Ectodermal cell (in vitro differentiated cells): ENCODE results near the gene PLB1.

Experiments used
- H3K27ac ChIP-seq: 2 replicates; pipeline ENCODE4 v1.7.0; 2013; ENCODE audit warnings: mild to moderate bottlenecking, low read depth, low read length; ENCODE audit not compliant: insufficient read depth, poor library complexity, severe bottlenecking
- H3K27me3 ChIP-seq: 2 replicates; pipeline ENCODE4 v1.7.0; 2013; ENCODE audit warnings: mild to moderate bottlenecking, low read length; ENCODE audit not compliant: insufficient read depth, control insufficient read depth, poor library complexity, severe bottlenecking
- H3K36me3 ChIP-seq: one replicate; pipeline ENCODE4 v1.7.0; 2013; ENCODE audit warnings: low read length; ENCODE audit not compliant: control insufficient read depth, insufficient read depth
- H3K4me1 ChIP-seq: one replicate; pipeline ENCODE4 v1.7.0; 2013; ENCODE audit warnings: low read length; ENCODE audit not compliant: control insufficient read depth, insufficient read depth
- H3K4me3 ChIP-seq: 2 replicates; pipeline ENCODE4 v1.7.0; 2013; ENCODE audit warnings: low read depth, low read length, control low read depth; ENCODE audit not compliant: insufficient read depth
- H3K9me3 ChIP-seq: 2 replicates; pipeline ENCODE4 v1.7.0; 2013; ENCODE audit warnings: mild to moderate bottlenecking, low read length, moderate library complexity; ENCODE audit not compliant: control insufficient read depth
- WGBS, 2 experiments: methylation state at CpG; one replicate each; pipeline ENCODE4 v1.1.7; 2013; ENCODE audit warnings: missing lambda C conversion rate in 2 of 2; 5-methylcytosine and 5-hydroxymethylcytosine counted together

PLB1 gene

GRCh38 chr2:28568533-28568932, 72.7 kb downstream of the PLB1 start:
- Histone ChIP-seq H3K4me1 (no peaks in the 10 kb centered on the region), H3K9me3 (no peaks in the 10 kb centered on the region), H3K36me3 (no peaks in the 10 kb centered on the region), H3K27ac (no peak overlapping the region), H3K4me3 (no peak overlapping the region), H3K27me3 (peaks cover 11% of the 10 kb centered on the region)
- WGBS, 2 experiments = 72 to 74% methylated on average over 5 of the region's 5 CpGs

- peaks cover 11% of the 10 kb centered on the region for H3K27me3 ChIP-seq
- H3K36me3 ChIP-seq = no peaks in the 10 kb centered on the region
- no peaks in the 10 kb centered on the region for H3K9me3 ChIP-seq
- no peaks in the 10 kb centered on the region for H3K4me1 ChIP-seq
- H3K4me3 ChIP-seq = no peak overlapping the region
- no peak overlapping the region for H3K27ac ChIP-seq
- WGBS, 2 experiments = 78 to 79% methylated on average over 6 of the region's 6 CpGs
Observed at GRCh38 chr2:28570431-28570830, 74.6 kb downstream of the PLB1 start.

GRCh38 chr2:28576714-28577113, 80.9 kb downstream of the PLB1 start:
- Histone ChIP-seq H3K27me3 (no peaks in the 10 kb centered on the region), H3K27ac (no peak overlapping the region), H3K4me1 (no peaks in the 10 kb centered on the region), H3K4me3 (no peak overlapping the region), H3K9me3 (no peaks in the 10 kb centered on the region), H3K36me3 (no peaks in the 10 kb centered on the region)
- 96 to 97% methylated on average over 5 of the region's 5 CpGs for WGBS, 2 experiments

GRCh38 chr2:28577791-28578680, 82.2 kb downstream of the PLB1 start:
- Histone ChIP-seq H3K27ac (no peak overlapping the region), H3K4me3 (no peak overlapping the region), H3K4me1 (peaks cover 3% of the 10 kb centered on the region), H3K36me3 (no peaks in the 10 kb centered on the region), H3K27me3 (no peaks in the 10 kb centered on the region), H3K9me3 (no peaks in the 10 kb centered on the region)
- 84 to 89% methylated on average over 16 of the region's 16 CpGs for WGBS, 2 experiments

- no peaks in the 10 kb centered on the region for H3K27me3 ChIP-seq
- 89 to 96% methylated on average over 2 of the region's 2 CpGs for WGBS, 2 experiments
- H3K4me1 ChIP-seq = peaks cover 3% of the 10 kb centered on the region
Observed at GRCh38 chr2:28578774-28579173, 82.9 kb downstream of the PLB1 start.

GRCh38 chr2:28579606-28580005, 83.7 kb downstream of the PLB1 start:
- no peaks in the 10 kb centered on the region for H3K9me3 ChIP-seq
- H3K27me3 ChIP-seq = no peaks in the 10 kb centered on the region
- H3K36me3 ChIP-seq = no peaks in the 10 kb centered on the region
- H3K4me1 ChIP-seq = peaks cover 3% of the 10 kb centered on the region
- WGBS, 2 experiments = 86 to 92% methylated on average over 3 of the region's 3 CpGs
- H3K27ac ChIP-seq = no peak overlapping the region
- H3K4me3 ChIP-seq = no peak overlapping the region

More at GRCh38 chr2:28578774-28579173, 82.9 kb downstream of the PLB1 start:
- Histone ChIP-seq H3K36me3 (no peaks in the 10 kb centered on the region), H3K4me3 (no peak overlapping the region), H3K27ac (no peak overlapping the region), H3K9me3 (no peaks in the 10 kb centered on the region)

GRCh38 chr2:28580078-28580477, 84.2 kb downstream of the PLB1 start:
- H3K4me1 ChIP-seq = peaks cover 3% of the 10 kb centered on the region
- H3K27ac ChIP-seq = no peak overlapping the region
- no peak overlapping the region for H3K4me3 ChIP-seq
- no peaks in the 10 kb centered on the region for H3K27me3 ChIP-seq
- H3K9me3 ChIP-seq = no peaks in the 10 kb centered on the region
- WGBS, 2 experiments = 92 to 94% methylated on average over 5 of the region's 5 CpGs
- no peaks in the 10 kb centered on the region for H3K36me3 ChIP-seq

GRCh38 chr2:28581312-28581711, 85.5 kb downstream of the PLB1 start:
- 94 to 95% methylated on average over 3 of the region's 4 CpGs for WGBS, 2 experiments
- Histone ChIP-seq H3K27me3 (no peaks in the 10 kb centered on the region), H3K27ac (no peak overlapping the region), H3K36me3 (no peaks in the 10 kb centered on the region), H3K4me3 (no peak overlapping the region), H3K9me3 (no peaks in the 10 kb centered on the region), H3K4me1 (peaks cover 3% of the 10 kb centered on the region)

GRCh38 chr2:28582152-28582551, 86.3 kb downstream of the PLB1 start:
- Histone ChIP-seq H3K36me3 (no peaks in the 10 kb centered on the region), H3K27me3 (no peaks in the 10 kb centered on the region), H3K4me3 (no peak overlapping the region), H3K4me1 (peaks cover 3% of the 10 kb centered on the region), H3K9me3 (no peaks in the 10 kb centered on the region), H3K27ac (no peak overlapping the region)
- 83 to 85% methylated on average over 6 of the region's 6 CpGs for WGBS, 2 experiments

- Histone ChIP-seq H3K4me3 (no peak overlapping the region), H3K27ac (no peak overlapping the region), H3K9me3 (no peaks in the 10 kb centered on the region), H3K36me3 (no peaks in the 10 kb centered on the region), H3K4me1 (peaks cover 3% of the 10 kb centered on the region), H3K27me3 (no peaks in the 10 kb centered on the region)
- WGBS, 2 experiments = 78 to 84% methylated on average over 5 of the region's 5 CpGs
Observed at GRCh38 chr2:28582595-28582994, 86.7 kb downstream of the PLB1 start.
